KMS-11 (cell line): ENCODE data around the gene EXD1.

Source experiments
- H2AFZ ChIP-seq: fragments of 200-600 bp; sonication (generic); 2 replicates; pipeline ENCODE4 v1.6.1; 2016; ENCODE audit warnings: antibody characterized with exemption, mixed run types, low read depth
- H3K27ac ChIP-seq: fragments of 200-600 bp; sonication (generic); 2 replicates; pipeline ENCODE4 v1.6.1; 2016; ENCODE audit warnings: mild to moderate bottlenecking, mixed run types
- H3K27me3 ChIP-seq: fragments of 200-600 bp; sonication (generic); 2 replicates; pipeline ENCODE4 v1.6.1; 2017; ENCODE audit warnings: mild to moderate bottlenecking, low read depth, mixed run types, moderate library complexity; ENCODE audit not compliant: insufficient read depth
- H3K36me3 ChIP-seq: fragments of 200-600 bp; sonication (generic); 2 replicates; pipeline ENCODE4 v1.6.1; 2017; ENCODE audit warnings: mild to moderate bottlenecking, mixed run types; ENCODE audit not compliant: insufficient read depth
- H3K4me1 ChIP-seq: fragments of 200-600 bp; sonication (generic); 2 replicates; pipeline ENCODE4 v1.6.1; 2016; ENCODE audit warnings: mild to moderate bottlenecking, low read depth, mixed run types; ENCODE audit not compliant: poor library complexity, severe bottlenecking
- H3K4me2 ChIP-seq: fragments of 200-600 bp; sonication (generic); 2 replicates; pipeline ENCODE4 v1.7.0; 2016; ENCODE audit warnings: mild to moderate bottlenecking, mixed run types
- H3K4me3 ChIP-seq: fragments of 200-600 bp; sonication (generic); IDR thresholded peaks from 2 replicates; pipeline ENCODE4 v1.6.1; 2017; ENCODE audit warnings: low read depth, low read length, mixed read lengths; ENCODE audit not compliant: insufficient read depth
- H3K79me2 ChIP-seq: fragments of 200-600 bp; sonication (generic); 2 replicates; pipeline ENCODE4 v1.6.1; 2016; ENCODE audit warnings: low read depth, mixed run types; ENCODE audit not compliant: insufficient read depth
- H3K9ac ChIP-seq: fragments of 200-600 bp; sonication (generic); 2 replicates; pipeline ENCODE4 v1.6.1; 2016; ENCODE audit warnings: mild to moderate bottlenecking, mixed run types
- H4K20me1 ChIP-seq: fragments of 200-600 bp; sonication (generic); 2 replicates; pipeline ENCODE4 v1.6.1; 2016; ENCODE audit warnings: mild to moderate bottlenecking, mixed run types; ENCODE audit not compliant: insufficient read depth
- TF ChIP-seq, protein P1 (sequence below): fragments of 200-600 bp; sonication (generic); conservative IDR thresholded peaks from 2 replicates; pipeline ENCODE4 v1.6.1; 2017; ENCODE audit warnings: low read depth, mild to moderate bottlenecking, antibody characterized with exemption, low read length, moderate library complexity, mixed read lengths

EXD1 gene

GRCh38 chr15:41203395-41203794 lies 27.2 kb downstream of the EXD1 start:
- H3K9ac ChIP-seq: no peak overlapping the region
- TF ChIP-seq, protein P1, sequence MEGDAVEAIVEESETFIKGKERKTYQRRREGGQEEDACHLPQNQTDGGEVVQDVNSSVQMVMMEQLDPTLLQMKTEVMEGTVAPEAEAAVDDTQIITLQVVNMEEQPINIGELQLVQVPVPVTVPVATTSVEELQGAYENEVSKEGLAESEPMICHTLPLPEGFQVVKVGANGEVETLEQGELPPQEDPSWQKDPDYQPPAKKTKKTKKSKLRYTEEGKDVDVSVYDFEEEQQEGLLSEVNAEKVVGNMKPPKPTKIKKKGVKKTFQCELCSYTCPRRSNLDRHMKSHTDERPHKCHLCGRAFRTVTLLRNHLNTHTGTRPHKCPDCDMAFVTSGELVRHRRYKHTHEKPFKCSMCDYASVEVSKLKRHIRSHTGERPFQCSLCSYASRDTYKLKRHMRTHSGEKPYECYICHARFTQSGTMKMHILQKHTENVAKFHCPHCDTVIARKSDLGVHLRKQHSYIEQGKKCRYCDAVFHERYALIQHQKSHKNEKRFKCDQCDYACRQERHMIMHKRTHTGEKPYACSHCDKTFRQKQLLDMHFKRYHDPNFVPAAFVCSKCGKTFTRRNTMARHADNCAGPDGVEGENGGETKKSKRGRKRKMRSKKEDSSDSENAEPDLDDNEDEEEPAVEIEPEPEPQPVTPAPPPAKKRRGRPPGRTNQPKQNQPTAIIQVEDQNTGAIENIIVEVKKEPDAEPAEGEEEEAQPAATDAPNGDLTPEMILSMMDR: no peak
- H3K4me3 ChIP-seq: no peak overlapping the region
- H3K36me3 ChIP-seq: no peaks in the 10 kb centered on the region
- no peaks in the 10 kb centered on the region for H3K4me1 ChIP-seq
- H3K27ac ChIP-seq: no peak overlapping the region
- H3K4me2 ChIP-seq: no peak overlapping the region
- H3K27me3 ChIP-seq: no peaks in the 10 kb centered on the region
- H4K20me1 ChIP-seq: no peaks in the 10 kb centered on the region
- H2AFZ ChIP-seq: no peak overlapping the region
- no peaks in the 10 kb centered on the region for H3K79me2 ChIP-seq

- TF ChIP-seq, protein P1: no peak
- no peaks in the 10 kb centered on the region for H3K36me3 ChIP-seq
Observed at GRCh38 chr15:41199470-41199869, 31.1 kb downstream of the EXD1 start.

DNA sequence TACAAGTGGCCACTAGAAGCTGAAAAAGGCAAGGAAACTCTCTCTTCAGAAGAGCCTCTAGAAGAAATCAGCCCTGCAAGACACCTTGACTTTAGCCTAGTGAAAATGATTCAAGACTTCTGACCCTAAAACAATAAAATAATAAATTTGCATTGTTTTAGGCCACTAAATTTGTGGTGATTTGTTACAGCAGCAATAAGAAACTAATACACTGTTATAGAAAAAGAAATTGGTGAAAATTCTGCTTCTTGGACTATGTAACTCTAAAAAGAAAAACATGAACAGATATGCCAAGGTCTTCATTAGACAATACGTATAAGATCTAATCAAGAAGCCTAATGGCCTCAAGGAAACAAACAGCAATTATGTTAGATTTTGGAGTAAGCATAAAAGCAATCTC lies 36.1 kb downstream of the EXD1 start:
- TF ChIP-seq, protein P1: no peak
- Histone ChIP-seq H2AFZ (no peak overlapping the region), H3K4me1 (no peaks in the 10 kb centered on the region), H3K79me2 (no peaks in the 10 kb centered on the region), H4K20me1 (no peaks in the 10 kb centered on the region), H3K27me3 (no peaks in the 10 kb centered on the region), H3K9ac (no peak overlapping the region), H3K4me2 (no peak overlapping the region), H3K36me3 (no peaks in the 10 kb centered on the region), H3K4me3 (no peak overlapping the region), H3K27ac (no peak overlapping the region)

More at GRCh38 chr15:41199470-41199869, 31.1 kb downstream of the EXD1 start:
- Histone ChIP-seq H3K9ac (no peak overlapping the region), H3K27ac (no peak overlapping the region), H2AFZ (no peak overlapping the region), H3K27me3 (no peaks in the 10 kb centered on the region), H3K79me2 (no peaks in the 10 kb centered on the region), H3K4me3 (no peak overlapping the region), H3K4me1 (no peaks in the 10 kb centered on the region), H3K4me2 (no peak overlapping the region), H4K20me1 (no peaks in the 10 kb centered on the region)

GRCh38 chr15:41183581-41183980 lies 47.0 kb downstream of the EXD1 start:
- no peak overlapping the region for H2AFZ ChIP-seq
- H3K36me3 ChIP-seq: no peaks in the 10 kb centered on the region
- no peak overlapping the region for H3K27ac ChIP-seq
- no peak overlapping the region for H3K4me2 ChIP-seq
- H3K27me3 ChIP-seq: no peaks in the 10 kb centered on the region
- H3K4me3 ChIP-seq: no peak overlapping the region
- no peak overlapping the region for H3K9ac ChIP-seq
- no peaks in the 10 kb centered on the region for H3K79me2 ChIP-seq
- H3K4me1 ChIP-seq: no peaks in the 10 kb centered on the region
- no peaks in the 10 kb centered on the region for H4K20me1 ChIP-seq
- TF ChIP-seq, protein P1: no peak
